ENCODE measurements around the gene GJB2.
A peak's percentile ranks its signal among the peaks of the same experiment; 100 is the strongest.

The GJB2 gene

DNA sequence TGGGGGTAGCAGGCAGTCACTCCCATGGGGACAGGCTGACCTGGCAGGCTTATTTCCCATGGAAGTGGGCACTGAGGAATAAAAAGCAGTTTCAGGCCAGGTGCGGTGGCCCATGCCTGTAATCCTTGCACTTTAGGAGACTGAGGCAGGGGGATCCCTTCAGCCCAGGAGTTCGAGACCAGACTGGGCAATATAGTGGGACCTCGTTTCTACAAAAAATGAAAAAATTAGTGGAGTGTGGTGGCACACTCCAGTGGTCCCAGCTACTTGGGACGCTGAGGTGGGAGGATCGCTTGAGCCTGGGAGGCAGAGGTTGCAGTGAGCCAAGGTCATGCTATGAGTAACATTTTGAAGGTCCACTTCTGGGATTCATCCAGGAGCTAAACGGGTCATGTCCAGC lies 6.0 kb downstream of the GJB2 start:
- FAIRE-seq (no peak), DNase-seq (ENCODE audit: insufficient read length, low spot score) (no peak)
- no peak for TF ChIP-seq POLR2A (IDR thresholded peaks at IDR 0.05; ENCODE audit: low read depth, low read length)

DNA sequence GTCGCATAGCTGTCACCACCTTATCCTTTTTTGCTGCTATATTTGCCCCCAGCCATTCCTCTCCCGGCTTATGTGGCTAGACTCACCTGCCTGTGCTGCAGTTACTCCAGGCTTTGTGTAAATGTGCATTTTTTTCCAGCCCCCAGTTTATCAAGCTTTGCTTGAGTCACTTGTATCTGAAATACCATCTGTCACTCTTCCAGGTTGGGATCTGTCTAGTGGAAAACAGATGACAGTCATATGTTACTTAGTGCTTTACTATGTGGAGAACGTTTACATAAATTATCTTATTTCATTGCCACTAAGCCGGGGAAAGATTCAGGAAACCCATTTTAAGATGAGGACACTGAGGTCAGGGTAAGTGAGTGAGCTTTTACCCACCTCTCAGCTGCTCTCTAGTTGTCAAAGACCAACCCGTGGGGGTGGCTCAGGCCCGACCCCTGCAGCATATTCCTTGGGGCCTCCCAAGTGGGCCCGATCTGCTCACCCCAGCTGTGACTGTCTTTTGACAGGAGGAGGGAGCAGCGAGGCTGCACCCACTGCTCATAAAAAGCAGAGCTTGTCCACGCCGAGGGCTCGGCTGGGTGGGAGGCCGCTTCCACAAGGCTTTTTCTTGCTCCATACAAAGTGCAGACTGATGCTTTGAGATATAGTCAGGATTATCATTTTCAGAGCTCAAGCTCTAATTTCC lies 7.2 kb downstream of the GJB2 start:
- DNase-seq (ENCODE audit: insufficient read length, low spot score) (no peak), FAIRE-seq (no peak)
- TF ChIP-seq POLR2A (IDR thresholded peaks at IDR 0.05; ENCODE audit: low read depth, low read length): no peak

DNA sequence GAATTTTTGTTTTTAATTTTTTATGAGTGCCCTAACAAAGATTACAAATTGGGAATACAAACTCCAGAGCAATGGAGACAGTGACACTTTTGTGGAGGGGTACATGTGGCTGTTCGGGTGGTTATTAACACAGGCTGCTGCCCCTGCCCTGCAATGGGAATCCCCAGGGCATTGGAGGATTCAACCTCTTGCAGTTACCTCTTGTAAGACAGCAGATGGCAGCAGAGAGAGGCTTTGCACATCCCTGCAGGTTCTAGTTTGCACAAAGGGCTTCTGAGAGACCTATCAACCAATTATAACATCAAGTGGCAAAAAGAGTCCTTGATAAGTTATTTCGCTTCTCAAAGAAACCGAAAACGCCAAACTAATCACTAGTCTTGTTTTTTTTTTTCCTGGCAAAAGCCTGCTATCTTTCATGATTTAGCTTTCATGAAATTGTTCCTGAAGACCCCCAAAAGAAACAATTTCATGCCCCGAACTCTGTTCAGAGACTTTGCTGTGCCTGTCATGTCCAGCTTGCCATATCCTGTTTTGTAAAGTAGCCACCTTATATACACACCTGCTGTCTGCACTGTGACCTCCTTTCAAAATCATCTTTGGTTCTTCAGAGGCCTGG lies 10.4 kb downstream of the GJB2 start:
- no peak for FAIRE-seq
- peak; percentile 56 for DNase-seq (ENCODE audit: insufficient read length, low spot score)

DNA sequence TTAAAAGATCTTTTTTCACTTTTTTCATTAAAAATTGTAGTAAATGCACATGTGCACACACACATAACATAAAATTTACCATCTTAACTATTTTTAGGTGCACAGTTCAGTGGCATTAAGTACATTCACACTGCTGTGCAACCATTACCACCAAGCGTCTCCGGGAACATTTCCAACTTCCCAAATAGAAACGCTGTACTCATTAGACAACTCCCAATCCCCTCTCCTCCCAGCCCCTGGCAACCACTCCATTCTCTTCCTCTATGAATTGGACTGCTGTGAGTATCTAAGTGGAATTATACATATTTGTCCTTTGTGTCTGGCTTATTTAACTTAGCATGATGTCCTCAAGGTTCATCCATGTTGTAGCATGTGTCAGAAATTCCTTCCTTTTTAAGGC lies 11.6 kb downstream of the GJB2 start:
- DNase-seq (ENCODE audit: insufficient read length, low spot score) (no peak), FAIRE-seq (no peak)
- no peak for TF ChIP-seq POLR2A (IDR thresholded peaks at IDR 0.05; ENCODE audit: low read depth, low read length)

More for the DNA sequence above, 10.4 kb downstream of the GJB2 start:
- no peak for TF ChIP-seq POLR2A (IDR thresholded peaks at IDR 0.05; ENCODE audit: low read depth, low read length)

DNA sequence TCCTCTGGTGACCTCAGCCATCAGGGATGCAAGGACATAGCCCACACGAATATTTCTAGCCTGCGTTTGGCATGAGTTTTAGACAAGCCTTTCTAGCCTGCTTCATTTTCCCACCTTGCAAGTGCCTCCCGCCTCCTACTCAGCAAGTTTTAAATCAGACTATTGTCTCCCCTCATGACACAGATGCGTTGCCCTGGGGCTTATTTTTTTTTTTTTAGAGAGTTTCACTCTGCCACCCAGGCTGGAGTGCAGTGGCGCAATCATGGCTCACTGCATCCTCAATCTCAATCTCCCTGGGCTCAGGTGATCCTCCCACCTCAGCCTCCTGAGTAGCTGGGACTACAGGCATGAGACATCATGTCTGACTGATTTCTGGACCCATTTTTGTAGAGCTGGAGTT lies 14.6 kb downstream of the GJB2 start:
- DNase-seq (ENCODE audit: insufficient read length, low spot score) (no peak), FAIRE-seq (no peak)
- TF ChIP-seq POLR2A (IDR thresholded peaks at IDR 0.05; ENCODE audit: low read depth, low read length): no peak

DNA sequence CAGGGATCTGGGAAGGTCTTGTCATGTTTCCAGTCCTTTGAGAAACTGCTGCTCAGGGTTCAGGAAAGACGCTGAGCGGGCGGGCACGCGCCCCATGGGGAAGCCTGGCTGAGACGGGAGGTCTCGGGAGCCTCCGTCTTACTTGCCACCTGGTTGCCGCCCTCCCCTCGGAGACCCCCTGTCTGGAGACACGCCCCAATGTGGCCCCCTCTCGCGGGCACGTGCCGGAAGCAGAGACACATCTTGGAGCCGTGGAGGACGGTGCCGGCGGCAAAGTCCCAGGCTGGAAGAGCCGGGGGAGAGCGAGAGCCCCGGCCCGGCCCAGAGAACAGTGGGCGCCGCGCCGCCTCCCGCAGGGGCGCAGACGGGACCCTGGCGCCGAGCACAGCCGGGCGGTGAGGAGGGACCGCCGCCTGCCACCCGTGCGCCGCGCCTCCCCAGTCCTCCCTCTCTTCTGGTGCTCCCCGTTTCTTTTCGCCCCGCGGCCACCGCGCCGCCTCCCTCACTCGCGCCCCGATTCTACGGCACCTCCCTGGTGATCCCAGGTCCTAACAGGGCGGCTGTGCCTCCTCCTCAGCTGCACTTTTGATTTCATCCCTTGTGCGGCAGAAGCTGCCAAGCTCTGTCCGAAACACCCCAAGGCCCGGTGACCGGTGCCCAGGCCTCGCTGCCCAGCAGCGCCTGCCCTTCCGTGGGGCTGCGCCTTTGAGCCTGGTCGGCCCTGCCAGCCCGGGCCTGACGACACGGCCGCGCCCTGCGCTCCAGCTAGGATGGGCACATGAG lies 15.5 kb downstream of the GJB2 start:
- TF ChIP-seq POLR2A (IDR thresholded peaks at IDR 0.05; ENCODE audit: low read depth, low read length): no peak
- no peak for FAIRE-seq

DNA sequence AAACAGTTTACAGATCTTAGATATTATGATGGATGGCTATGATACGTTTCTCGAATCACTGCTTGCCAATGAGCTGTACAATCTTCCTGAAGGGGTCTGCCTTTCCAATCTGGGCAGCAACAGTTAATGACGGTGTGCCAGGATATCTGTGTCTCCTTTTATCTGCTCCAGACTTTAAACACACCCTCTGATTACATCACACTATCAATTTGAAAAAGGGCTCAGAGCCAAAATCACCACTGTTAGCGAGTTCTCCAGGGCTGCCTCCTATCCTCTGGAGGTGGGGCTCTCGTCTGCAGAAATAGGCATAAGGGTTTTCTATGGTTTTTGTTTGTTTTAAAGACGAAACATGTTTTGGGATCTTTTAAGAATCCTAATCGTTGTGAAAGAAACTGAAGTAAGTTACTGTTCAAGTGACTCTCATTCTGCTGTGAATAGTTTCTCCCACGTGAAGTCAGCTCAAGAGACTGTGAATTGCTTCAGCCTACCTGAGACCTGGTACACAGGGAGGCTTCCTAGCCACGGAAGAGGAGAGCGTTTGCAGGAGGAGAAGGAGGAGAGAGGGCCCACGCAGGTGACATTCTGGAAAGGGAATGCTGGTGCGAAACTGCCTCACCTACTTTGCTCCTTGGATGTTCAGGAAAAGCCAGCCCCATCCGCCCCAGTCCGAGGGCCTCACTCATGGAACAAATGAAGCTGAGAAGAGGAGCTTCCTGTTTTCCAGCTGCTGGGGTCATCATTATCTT lies 16.7 kb downstream of the GJB2 start:
- FAIRE-seq (no peak), DNase-seq (ENCODE audit: insufficient read length, low spot score) (no peak)
- no peak for TF ChIP-seq POLR2A (IDR thresholded peaks at IDR 0.05; ENCODE audit: low read depth, low read length)

More for the DNA sequence above, 15.5 kb downstream of the GJB2 start:
- DNase-seq (ENCODE audit: insufficient read length, low spot score): no peak

DNA sequence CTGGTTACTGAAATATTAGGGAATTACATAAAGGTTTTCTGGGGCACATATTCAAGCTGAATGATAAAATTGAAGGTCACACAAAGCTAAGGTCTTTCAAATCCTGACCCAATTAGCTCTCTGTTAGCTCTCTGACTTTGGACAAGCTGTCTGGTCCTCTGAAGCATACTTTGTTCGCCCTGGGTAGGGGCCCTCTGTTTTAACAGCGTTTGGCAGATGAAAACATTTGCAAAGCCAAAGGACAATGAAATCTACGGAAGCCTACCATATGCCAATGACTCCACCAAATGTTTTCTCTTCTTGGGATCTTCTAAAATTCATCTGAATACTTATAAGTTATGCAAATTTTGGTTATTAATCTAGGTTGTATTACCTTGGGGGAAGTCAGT lies 17.3 kb downstream of the GJB2 start:
- no peak for TF ChIP-seq POLR2A (IDR thresholded peaks at IDR 0.05; ENCODE audit: low read depth, low read length)
- no peak for DNase-seq (ENCODE audit: insufficient read length, low spot score)
- FAIRE-seq: no peak

DNA sequence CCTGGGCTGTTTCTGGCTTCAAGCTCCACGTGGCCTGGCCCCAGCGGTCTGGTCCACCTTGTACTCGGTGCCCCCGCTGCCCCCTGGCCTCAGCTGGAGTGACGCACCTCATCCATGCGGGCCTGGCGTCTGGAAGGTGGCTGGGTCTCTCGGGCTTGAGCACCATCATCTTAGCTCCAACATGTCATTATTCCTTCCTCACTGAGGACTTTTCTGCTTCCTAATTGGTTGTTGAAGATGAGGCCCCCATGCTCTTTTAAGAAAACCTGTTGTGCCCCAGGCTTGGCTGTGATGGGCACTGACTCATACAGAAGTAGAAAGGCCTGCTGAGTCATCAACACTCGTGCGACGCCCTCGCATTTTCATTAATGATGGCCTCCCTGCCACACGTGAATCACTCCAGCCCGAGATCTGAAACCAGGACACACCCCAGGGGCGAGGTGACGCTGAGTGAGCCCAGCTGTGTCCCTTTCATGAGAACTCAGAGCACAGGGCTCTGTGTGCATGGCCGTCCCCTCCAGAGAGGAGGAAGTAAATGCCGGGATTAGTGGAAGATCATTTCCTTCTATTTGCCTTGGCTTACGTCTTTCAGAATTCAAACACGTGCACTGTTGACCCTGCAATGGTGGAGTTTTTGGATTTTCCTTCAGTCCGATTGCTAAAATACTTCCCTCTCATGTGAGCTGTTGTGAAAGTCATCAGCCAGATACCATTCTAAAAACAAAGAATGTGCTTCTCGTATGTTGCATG lies 17.9 kb downstream of the GJB2 start:
- FAIRE-seq: peak; percentile 78
- no peak for TF ChIP-seq POLR2A (IDR thresholded peaks at IDR 0.05; ENCODE audit: low read depth, low read length)
- DNase-seq (ENCODE audit: insufficient read length, low spot score): peak; percentile 84

DNA sequence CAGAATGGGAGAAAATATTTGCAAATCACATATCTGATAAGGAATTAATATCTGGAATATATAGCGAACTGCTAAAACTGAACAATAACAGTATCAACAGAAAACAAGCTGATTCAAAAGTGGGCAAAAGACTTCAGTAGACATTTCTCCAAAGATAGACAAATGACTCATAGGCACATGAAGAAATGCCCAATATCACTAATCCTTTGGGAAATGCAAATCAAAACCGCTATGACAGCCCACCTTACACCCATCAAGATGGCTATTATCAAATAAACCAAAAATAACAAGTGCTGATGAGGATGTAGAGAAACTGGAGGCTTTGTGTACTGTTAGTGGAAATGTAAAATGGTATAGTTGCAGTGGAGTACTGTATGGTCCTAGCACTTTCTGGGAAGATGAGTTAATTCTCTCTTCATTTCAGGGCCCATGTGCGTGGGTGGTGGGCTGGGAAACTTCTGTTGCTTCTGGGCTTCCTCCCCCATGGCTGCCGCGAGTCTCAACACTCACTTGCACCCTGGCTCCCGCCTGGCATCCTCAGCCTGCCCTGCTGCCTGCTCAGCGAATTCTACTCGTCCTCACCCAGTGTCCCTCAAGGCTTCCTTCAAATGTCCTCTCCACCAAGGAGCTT lies 19.5 kb downstream of the GJB2 start:
- TF ChIP-seq POLR2A (IDR thresholded peaks at IDR 0.05; ENCODE audit: low read depth, low read length): no peak

DNA sequence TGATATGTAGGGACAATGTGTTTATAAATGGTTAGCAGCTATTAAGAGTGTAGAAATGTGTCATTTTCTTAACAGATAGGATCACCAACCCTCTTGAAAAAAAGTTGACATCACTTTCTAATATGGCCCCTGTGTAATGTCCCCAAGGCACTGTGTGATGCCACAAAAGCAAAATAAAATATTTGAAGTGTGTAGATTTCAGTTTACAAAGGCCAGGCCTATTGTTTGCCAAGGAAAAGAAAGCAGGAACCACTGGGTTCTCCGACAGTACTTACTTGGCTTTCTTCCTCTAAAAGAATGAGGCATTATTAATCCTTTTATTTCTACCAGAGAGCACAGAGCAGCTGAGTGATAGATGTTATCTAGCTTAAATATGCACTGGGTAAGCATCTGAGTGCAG lies 21.4 kb downstream of the GJB2 start:
- TF ChIP-seq POLR2A (IDR thresholded peaks at IDR 0.05; ENCODE audit: low read depth, low read length): no peak
- no peak for DNase-seq (ENCODE audit: insufficient read length, low spot score)
- FAIRE-seq: no peak

More for the DNA sequence above, 19.5 kb downstream of the GJB2 start:
- DNase-seq (ENCODE audit: insufficient read length, low spot score) (no peak), FAIRE-seq (no peak)

DNA sequence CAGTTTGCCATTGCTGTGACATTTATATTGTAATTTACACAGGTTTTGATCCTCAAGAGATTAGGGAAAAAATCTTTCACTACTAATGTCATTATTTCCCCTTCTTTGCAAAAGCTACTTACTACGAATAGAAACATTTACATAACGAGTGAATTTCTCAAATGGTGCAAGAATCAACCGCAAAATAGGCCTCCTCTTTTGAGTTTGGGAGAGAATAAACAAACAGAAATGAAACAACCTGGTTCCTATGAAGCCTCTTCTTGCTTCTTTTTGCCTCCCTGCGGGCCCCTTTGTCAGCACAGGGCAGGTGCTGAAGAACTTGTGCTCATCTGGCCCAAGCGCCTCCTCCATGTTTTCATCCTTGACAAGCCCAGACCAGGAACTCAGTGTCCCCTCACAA lies 21.8 kb downstream of the GJB2 start:
- TF ChIP-seq POLR2A (IDR thresholded peaks at IDR 0.05; ENCODE audit: low read depth, low read length): no peak
- DNase-seq (ENCODE audit: insufficient read length, low spot score) (no peak), FAIRE-seq (no peak)

DNA sequence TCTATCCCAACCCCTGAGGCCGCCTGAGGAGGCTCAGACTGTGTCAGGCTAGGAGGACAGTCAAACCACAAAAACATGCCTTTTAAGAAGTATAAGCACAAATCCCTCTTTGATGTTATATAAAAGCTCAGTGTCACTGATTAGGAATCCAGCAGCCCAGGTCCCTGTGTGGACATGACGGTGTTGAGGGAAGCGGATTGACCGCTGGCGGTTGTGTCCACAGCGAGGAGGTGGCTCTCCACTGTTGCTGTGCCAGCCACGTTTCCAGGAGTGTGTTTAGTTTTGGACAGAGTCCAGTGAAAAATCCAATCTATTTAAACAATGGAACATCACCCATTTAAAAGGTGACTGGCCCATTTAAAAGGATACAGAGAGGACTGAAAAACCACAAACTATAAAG lies 24.3 kb downstream of the GJB2 start:
- no peak for FAIRE-seq
- DNase-seq (ENCODE audit: insufficient read length, low spot score): no peak
- no peak for TF ChIP-seq POLR2A (IDR thresholded peaks at IDR 0.05; ENCODE audit: low read depth, low read length)
